Mucosa of rectum (tissue), 2 donors: ENCODE data around the gene AQP12A.
"Not testable (repeated sequence)": the region's sequence is repeated elsewhere in the genome, so short reads cannot be mapped to it uniquely, and the experiment has no call there.

Experiments used
- H3K27ac ChIP-seq, 2 donors: one replicate each; pipeline ENCODE4 v1.7.0; 2013; ENCODE audit warnings: inconsistent platforms in 2 of 2, low read depth in 2 of 2, low read length in 2 of 2
- H3K27me3 ChIP-seq, 2 donors: one replicate each; pipeline ENCODE4 v1.7.0; 2013; ENCODE audit warnings: low read length in 2 of 2; ENCODE audit not compliant: control insufficient read depth in 2 of 2, insufficient read depth in 2 of 2
- H3K36me3 ChIP-seq, 2 donors: one replicate each; pipeline ENCODE4 v1.7.0; 2013; ENCODE audit warnings: low read length in 2 of 2; ENCODE audit not compliant: control insufficient read depth in 2 of 2, insufficient read depth in 2 of 2
- H3K4me1 ChIP-seq, 2 donors: one replicate each; pipeline ENCODE4 v1.7.0; 2013; ENCODE audit warnings: low read length in 2 of 2, mild to moderate bottlenecking in 1 of 2; ENCODE audit not compliant: control insufficient read depth in 2 of 2, insufficient read depth in 2 of 2
- H3K4me3 ChIP-seq, 2 donors: one replicate each; pipeline ENCODE4 v1.7.0; 2013; ENCODE audit warnings: low read length in 2 of 2
- H3K9ac ChIP-seq, 2 donors: one replicate each; pipeline ENCODE4 v1.7.0; 2013; ENCODE audit warnings: low read length in 2 of 2, low read depth in 1 of 2, mild to moderate bottlenecking in 1 of 2
- H3K9me3 ChIP-seq, 2 donors: one replicate each; pipeline ENCODE4 v1.7.0; 2013; ENCODE audit warnings: low read length in 2 of 2; ENCODE audit not compliant: control insufficient read depth in 2 of 2
- donor health status: healthy.
- donor health status: Normal muscosa, but diverticular disease.

The AQP12A gene, protein sequence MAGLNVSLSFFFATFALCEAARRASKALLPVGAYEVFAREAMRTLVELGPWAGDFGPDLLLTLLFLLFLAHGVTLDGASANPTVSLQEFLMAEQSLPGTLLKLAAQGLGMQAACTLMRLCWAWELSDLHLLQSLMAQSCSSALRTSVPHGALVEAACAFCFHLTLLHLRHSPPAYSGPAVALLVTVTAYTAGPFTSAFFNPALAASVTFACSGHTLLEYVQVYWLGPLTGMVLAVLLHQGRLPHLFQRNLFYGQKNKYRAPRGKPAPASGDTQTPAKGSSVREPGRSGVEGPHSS

DNA sequence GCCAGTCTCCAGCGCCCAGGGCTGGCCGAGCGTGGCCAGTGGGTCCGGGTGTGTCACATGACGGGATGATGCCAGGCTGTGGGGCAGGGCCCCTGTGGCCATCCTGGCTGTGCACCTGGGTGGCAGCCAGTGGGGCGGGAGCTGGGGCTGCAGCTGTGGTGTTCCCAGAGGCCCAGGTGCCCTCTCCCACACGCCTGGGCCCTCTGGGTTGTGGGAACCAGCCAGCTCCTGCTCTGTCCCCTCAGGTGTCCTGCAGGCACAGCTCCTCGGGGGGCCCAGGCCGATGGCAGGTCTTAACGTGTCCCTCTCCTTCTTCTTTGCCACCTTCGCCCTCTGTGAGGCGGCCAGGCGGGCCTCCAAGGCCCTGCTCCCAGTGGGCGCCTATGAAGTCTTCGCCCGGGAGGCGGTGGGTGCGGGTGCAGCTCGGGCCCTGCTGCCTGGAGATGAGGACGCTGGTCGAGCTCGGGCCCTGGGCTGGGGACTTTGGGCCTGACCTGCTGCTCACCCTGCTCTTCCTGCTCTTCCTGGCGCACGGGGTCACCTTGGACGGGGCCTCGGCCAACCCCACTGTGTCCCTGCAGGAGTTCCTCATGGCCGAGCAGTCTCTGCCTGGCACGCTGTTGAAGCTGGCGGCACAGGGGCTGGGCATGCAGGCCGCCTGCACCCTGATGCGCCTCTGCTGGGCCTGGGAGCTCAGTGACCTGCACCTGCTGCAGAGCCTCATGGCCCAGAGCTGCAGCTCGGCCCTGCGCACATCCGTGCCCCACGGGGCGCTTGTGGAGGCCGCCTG is at the start of gene AQP12A:
Gene AQP12A, plus strand, starts transcription at position 236 of the 790 bp plus-strand sequence. Its CDS starts 48 bp downstream, at position 284.
- not testable (repeated sequence) for H3K4me3 ChIP-seq, H3K27me3 ChIP-seq, H3K9me3 ChIP-seq, H3K27ac ChIP-seq, H3K36me3 ChIP-seq
- H3K9ac ChIP-seq = peak within 1 kb of the TSS in 1 of 2 donors; percentile 73
- H3K4me1 ChIP-seq = peaks cover 3 to 13% of the 10 kb centered on the region in 2 donors

DNA sequence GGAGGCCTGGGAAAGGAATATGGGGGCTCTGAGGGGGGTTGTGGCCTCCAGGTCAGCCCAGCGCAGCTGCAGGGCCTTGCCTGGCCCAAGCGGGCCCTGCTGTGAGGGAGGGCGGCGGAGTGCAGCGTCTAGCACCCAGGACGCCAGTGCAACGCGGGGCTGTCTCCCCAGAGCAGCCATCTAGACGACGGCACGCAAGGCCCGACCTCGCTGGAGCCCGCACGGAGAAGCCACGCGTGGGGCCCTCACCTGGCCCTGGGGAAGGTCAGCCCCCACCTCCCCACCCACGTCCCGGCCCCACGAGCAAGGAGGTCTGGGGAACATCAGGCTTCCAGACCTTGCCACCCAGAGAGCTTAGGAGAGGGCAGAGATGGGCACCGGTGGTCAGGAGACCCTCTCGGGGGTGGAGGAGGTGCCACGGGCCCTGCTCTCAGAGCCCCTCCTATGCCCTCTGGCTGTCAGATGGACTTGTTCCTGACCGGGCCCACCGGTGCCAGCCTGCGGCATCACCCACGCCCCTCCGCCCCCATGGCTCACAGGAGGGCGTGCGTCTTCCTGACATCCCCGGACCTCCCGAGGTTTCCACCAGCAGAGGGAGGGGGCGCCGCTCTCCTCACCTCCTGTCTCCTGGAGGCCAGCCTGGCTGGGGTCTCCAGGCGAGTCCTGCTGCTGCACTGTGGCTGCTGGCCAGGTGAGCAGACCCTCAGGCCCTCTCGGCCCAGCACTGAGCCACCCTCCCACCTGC is 49.4 kb upstream of the AQP12A start:
- Histone ChIP-seq H3K4me1 (no peaks in the 10 kb centered on the region), H3K27me3 (peaks cover 4% of the 10 kb centered on the region in 2 donors), H3K36me3 (no peaks in the 10 kb centered on the region), H3K4me3 (no peak overlapping the region), H3K27ac (no peak overlapping the region), H3K9me3 (no peaks in the 10 kb centered on the region), H3K9ac (no peak overlapping the region)

DNA sequence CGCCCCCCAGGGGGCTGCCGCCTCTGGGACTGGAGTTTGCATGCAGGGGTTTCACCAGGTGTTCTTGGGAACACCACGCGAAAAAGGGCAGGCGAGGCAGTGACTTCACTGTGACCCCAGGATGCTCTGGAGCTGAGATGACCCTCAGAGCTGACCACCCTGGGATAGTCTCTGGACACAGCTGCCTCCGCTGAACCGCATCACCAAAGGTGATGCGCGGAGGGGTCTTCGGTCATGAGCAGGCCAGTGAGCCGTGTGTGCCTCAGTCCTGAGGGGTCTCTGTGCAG is 48.9 kb upstream of the AQP12A start:
- no peaks in the 10 kb centered on the region for H3K36me3 ChIP-seq
- no peaks in the 10 kb centered on the region for H3K9me3 ChIP-seq
- H3K4me3 ChIP-seq = no peak overlapping the region
- H3K27me3 ChIP-seq = peaks cover 4 to 7% of the 10 kb centered on the region in 2 donors
- H3K9ac ChIP-seq = no peak overlapping the region
- H3K4me1 ChIP-seq = no peaks in the 10 kb centered on the region
- no peak overlapping the region for H3K27ac ChIP-seq

DNA sequence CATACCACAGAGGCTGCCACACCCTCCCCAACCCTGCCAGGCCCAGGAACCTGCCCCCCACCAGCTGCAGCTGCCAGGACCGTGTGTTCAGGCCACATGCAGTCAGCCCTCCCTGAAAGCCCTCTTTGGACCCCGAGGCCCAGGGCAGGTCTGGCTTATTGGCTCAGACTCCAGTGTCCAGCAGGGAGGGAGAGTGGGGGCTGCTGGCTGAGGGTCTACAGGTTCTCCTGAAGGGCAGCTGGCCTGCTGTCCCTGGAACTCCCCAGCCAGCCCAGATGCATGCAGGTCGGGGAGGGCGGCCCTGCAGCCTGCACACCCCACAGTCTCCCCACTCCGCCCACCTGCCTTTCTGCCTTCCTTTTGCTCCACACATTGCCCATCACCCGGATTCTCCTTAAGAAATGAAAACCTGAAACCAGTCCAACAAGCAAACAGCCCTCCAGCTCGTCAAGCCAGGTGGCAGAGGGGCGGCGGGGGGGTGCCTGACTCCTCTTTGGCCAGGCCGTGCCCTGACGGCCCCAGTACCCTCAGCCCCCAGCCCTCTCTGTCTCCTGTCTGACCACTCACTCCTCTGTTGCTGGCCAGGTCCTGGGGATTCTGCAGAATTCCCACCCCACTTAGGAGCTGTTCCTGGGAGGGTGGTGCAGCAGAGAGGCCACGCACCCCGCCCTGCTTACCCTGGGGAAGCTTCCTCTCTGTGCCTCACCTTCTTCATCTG is 48.4 kb upstream of the AQP12A start:
- H3K27me3 ChIP-seq = peaks cover 4 to 8% of the 10 kb centered on the region in 2 donors
- H3K9ac ChIP-seq = no peak overlapping the region
- no peak overlapping the region for H3K4me3 ChIP-seq
- no peaks in the 10 kb centered on the region for H3K36me3 ChIP-seq
- no peaks in the 10 kb centered on the region for H3K9me3 ChIP-seq
- H3K4me1 ChIP-seq = no peaks in the 10 kb centered on the region
- no peak overlapping the region for H3K27ac ChIP-seq

DNA sequence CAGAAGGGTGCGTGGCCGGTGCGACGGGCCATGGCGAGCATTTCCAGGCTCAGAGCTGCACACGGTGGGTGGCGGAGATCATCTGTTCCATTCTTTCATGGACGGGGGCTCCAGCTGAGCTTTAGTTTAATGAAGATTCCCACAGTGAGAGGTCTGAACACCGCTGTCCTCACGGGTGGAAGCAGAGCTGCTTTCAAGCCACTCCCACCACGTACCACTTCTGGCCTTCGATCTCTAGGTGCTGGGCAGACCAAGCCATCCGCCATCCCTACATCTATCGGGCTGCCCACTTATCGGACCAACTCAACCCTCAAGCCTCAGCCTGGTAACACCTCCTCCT is 47.9 kb upstream of the AQP12A start:
- H3K27me3 ChIP-seq = peaks cover 4 to 9% of the 10 kb centered on the region in 2 donors

DNA sequence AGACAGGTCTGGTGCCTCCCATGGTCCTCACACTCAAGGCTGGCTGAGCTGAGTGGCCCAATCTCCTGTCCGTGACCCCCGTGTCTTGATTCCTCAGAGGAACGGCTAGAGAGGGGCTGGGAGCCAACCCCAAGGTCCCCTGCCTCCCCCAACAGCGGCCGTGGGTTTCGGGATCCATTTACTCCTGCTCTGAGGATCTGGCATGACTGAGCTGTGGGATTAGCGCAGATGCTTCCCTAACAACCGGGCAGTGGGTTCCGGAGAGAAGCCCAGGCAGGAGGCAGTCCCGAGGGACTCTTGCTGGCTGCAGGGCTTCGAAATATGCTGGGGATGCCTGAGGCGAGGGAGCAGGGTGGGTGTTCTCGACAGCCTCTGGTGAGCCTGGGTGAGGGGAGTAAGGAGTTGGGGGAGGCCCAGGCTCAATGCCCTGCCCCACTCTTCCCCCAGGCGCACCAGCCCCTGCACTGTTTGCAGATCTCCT is 47.5 kb upstream of the AQP12A start:
- no peak overlapping the region for H3K4me3 ChIP-seq
- no peaks in the 10 kb centered on the region for H3K9me3 ChIP-seq
- peaks cover 4 to 12% of the 10 kb centered on the region in 2 donors for H3K27me3 ChIP-seq
- H3K4me1 ChIP-seq = no peaks in the 10 kb centered on the region
- H3K27ac ChIP-seq = no peak overlapping the region
- no peaks in the 10 kb centered on the region for H3K36me3 ChIP-seq
- H3K9ac ChIP-seq = no peak overlapping the region

More for the DNA sequence above, 47.9 kb upstream of the AQP12A start:
- Histone ChIP-seq H3K4me3 (no peak overlapping the region), H3K36me3 (no peaks in the 10 kb centered on the region), H3K27ac (no peak overlapping the region), H3K4me1 (no peaks in the 10 kb centered on the region), H3K9ac (no peak overlapping the region), H3K9me3 (no peaks in the 10 kb centered on the region)

DNA sequence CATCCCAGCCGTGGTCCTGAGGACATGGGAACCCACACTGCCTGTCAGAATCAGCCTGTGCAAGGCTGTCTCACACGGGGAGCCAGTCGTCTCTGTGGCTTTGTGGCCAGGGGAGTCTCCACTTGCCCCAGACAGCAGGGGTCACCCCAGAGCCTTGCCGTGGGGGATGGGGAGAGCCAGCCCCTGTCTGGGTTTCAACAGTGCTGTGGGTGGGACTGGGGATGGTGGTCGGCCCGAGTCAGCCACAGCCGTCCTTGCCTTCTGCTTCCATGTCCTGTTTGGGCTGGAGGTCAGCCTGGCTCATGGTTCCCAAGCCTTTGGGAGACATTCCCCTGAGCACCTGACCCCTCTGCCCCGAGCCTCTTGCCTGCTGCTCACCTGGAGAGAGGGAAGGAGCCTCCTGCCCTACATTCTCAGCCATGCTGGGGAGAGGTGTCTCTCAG is 46.8 kb upstream of the AQP12A start:
- Histone ChIP-seq H3K27ac (no peak overlapping the region), H3K9me3 (no peaks in the 10 kb centered on the region), H3K9ac (no peak overlapping the region), H3K27me3 (peaks cover 4 to 12% of the 10 kb centered on the region in 2 donors), H3K4me1 (no peaks in the 10 kb centered on the region), H3K4me3 (no peak overlapping the region), H3K36me3 (no peaks in the 10 kb centered on the region)

DNA sequence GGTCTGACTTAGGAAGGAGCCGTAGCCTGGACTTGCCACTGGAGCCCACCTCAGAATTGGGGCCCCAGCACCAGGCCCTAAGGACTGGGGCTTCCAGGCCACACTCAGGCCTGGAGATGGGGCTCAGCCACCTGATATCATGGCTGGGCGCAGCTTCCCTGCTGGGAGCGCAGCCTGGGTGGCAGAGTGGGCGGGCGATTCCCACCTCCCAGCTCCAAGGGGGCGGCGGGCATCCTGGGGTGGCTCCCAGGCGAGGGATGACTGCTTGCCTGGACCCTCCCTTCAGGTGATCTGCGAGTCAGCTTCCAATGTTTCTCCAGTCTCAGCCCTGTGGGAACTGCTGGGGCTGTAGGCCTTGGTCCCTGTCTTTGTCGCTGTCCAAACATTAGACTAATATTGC is 46.3 kb upstream of the AQP12A start:
- no peak overlapping the region for H3K27ac ChIP-seq
- no peaks in the 10 kb centered on the region for H3K36me3 ChIP-seq
- H3K4me1 ChIP-seq = no peaks in the 10 kb centered on the region
- no peak overlapping the region for H3K4me3 ChIP-seq
- H3K27me3 ChIP-seq = peaks cover 4 to 12% of the 10 kb centered on the region in 2 donors
- no peak overlapping the region for H3K9ac ChIP-seq
- H3K9me3 ChIP-seq = no peaks in the 10 kb centered on the region

DNA sequence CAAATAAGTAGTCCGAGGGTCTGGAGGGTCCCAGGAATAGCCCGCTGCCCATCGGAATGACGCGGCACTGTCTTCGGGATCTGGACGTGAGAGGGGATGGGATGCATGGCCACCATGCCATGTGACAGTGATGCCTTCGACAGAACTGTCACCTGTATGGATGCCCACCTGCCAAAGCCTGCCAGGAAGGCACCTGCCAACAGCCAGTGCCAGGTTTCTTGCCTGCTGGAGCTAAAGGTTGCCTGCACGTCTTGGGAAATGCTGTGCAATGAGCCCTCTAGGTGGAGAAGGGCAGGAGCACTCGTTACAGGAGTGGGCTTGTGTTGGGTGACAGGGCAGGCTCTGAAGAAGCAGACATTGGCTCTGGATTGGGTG is 45.9 kb upstream of the AQP12A start:
- H3K36me3 ChIP-seq = no peaks in the 10 kb centered on the region
- H3K9ac ChIP-seq = no peak overlapping the region
- no peak overlapping the region for H3K4me3 ChIP-seq
- H3K27me3 ChIP-seq = peaks cover 4 to 12% of the 10 kb centered on the region in 2 donors
- no peaks in the 10 kb centered on the region for H3K4me1 ChIP-seq
- no peak overlapping the region for H3K27ac ChIP-seq
- no peaks in the 10 kb centered on the region for H3K9me3 ChIP-seq
